Mesenchymal stem cell (in vitro differentiated cells and primary cell): ENCODE measurements around the gene DONSON.

Experiments used
- DNase-seq: peaks from one replicate; pipeline ENCODE4 v3.0.0-alpha.2; 2013
- H2AFZ ChIP-seq: one replicate; pipeline ENCODE4 v1.6.1; 2013; ENCODE audit warnings: low read depth, mild to moderate bottlenecking, control low read depth, inconsistent platforms, low read length, moderate library complexity
- H2AK5ac ChIP-seq: 2 replicates; pipeline ENCODE4 v1.6.1; 2013; ENCODE audit warnings: low read length, moderate library complexity, mild to moderate bottlenecking, inconsistent platforms; ENCODE audit not compliant: severe bottlenecking
- H2BK120ac ChIP-seq: one replicate; pipeline ENCODE4 v1.6.1; 2013; ENCODE audit warnings: low read depth, mild to moderate bottlenecking, inconsistent platforms, low read length, moderate library complexity
- H2BK12ac ChIP-seq, 2 experiments: one replicate each; pipeline ENCODE4 v1.6.1; 2013; ENCODE audit warnings: inconsistent platforms in 2 of 2, low read length in 2 of 2, mild to moderate bottlenecking in 2 of 2, moderate library complexity in 2 of 2, control low read depth in 1 of 2
- H2BK15ac ChIP-seq: one replicate; pipeline ENCODE4 v1.6.1; 2013; ENCODE audit warnings: mild to moderate bottlenecking, low read depth, inconsistent platforms; ENCODE audit not compliant: poor library complexity, severe bottlenecking
- H2BK5ac ChIP-seq: 2 replicates; pipeline ENCODE4 v1.6.1; 2013; ENCODE audit warnings: low read depth, mild to moderate bottlenecking, low read length, control low read depth, inconsistent platforms; ENCODE audit not compliant: poor library complexity, severe bottlenecking
- H3K14ac ChIP-seq, 2 experiments: one replicate each; pipeline ENCODE4 v1.6.1; 2013; ENCODE audit warnings: inconsistent platforms in 2 of 2, low read length in 2 of 2, control low read depth in 1 of 2, mild to moderate bottlenecking in 1 of 2, moderate library complexity in 1 of 2
- H3K18ac ChIP-seq, 2 experiments: one replicate each; pipeline ENCODE4 v1.6.1; 2013; ENCODE audit warnings: inconsistent platforms in 2 of 2, low read length in 2 of 2, control low read depth in 1 of 2, low read depth in 1 of 2, mild to moderate bottlenecking in 1 of 2
- H3K23ac ChIP-seq, 2 experiments: one replicate each; pipeline ENCODE4 v1.6.1; 2013; ENCODE audit warnings: inconsistent platforms in 2 of 2, low read length in 2 of 2, mild to moderate bottlenecking in 2 of 2, moderate library complexity in 2 of 2, control low read depth in 1 of 2
- H3K27ac ChIP-seq: 2 replicates; pipeline ENCODE4 v1.5.1; 2013; ENCODE audit warnings: mild to moderate bottlenecking, moderate library complexity, low read length, control low read depth, inconsistent platforms; ENCODE audit not compliant: poor library complexity, severe bottlenecking
- H3K27me3 ChIP-seq, 2 experiments: 2 replicates each; pipeline versions ENCODE4 v1.6.1 to v1.7.0; 2013; ENCODE audit warnings: low read length in 2 of 2, mild to moderate bottlenecking in 2 of 2, moderate library complexity in 2 of 2, control low read depth in 1 of 2, inconsistent platforms in 1 of 2; ENCODE audit not compliant: control insufficient read depth in 1 of 2, insufficient read depth in 1 of 2
- H3K36me3 ChIP-seq, 2 experiments: 2 replicates each; pipeline versions ENCODE4 v1.6.1 to v1.7.0; 2013; ENCODE audit warnings: low read length in 2 of 2, control low read depth in 1 of 2, inconsistent platforms in 1 of 2, low read depth in 1 of 2, mild to moderate bottlenecking in 1 of 2; ENCODE audit not compliant: insufficient read depth in 2 of 2, control insufficient read depth in 1 of 2
- H3K4ac ChIP-seq, 2 experiments: one replicate each; pipeline ENCODE4 v1.6.1; 2013; ENCODE audit warnings: inconsistent platforms in 2 of 2, low read length in 2 of 2, mild to moderate bottlenecking in 2 of 2, moderate library complexity in 2 of 2, control low read depth in 1 of 2, low read depth in 1 of 2
- H3K4me1 ChIP-seq: 2 replicates; pipeline ENCODE4 v1.6.1; 2013; ENCODE audit warnings: low read depth, low read length, control low read depth; ENCODE audit not compliant: control insufficient read depth, insufficient read depth
- H3K4me2 ChIP-seq: 2 replicates; pipeline ENCODE4 v1.6.1; 2013; ENCODE audit warnings: low read length, mild to moderate bottlenecking, inconsistent platforms; ENCODE audit not compliant: poor library complexity, severe bottlenecking
- H3K4me3 ChIP-seq, 2 experiments: 2 replicates each; pipeline versions ENCODE4 v1.5.1 to v1.7.0; 2013; ENCODE audit warnings: low read length in 2 of 2, mild to moderate bottlenecking in 2 of 2, control low read depth in 1 of 2, low read depth in 1 of 2; ENCODE audit not compliant: insufficient read depth in 1 of 2
- H3K79me1 ChIP-seq: replicated peaks from 2 replicates; pipeline ENCODE4 v1.6.1; 2013; ENCODE audit warnings: mild to moderate bottlenecking, control low read depth, low read length, inconsistent platforms; ENCODE audit not compliant: poor library complexity, severe bottlenecking
- H3K9ac ChIP-seq: 2 replicates; pipeline ENCODE4 v1.7.0; 2013; ENCODE audit warnings: mild to moderate bottlenecking, low read length, moderate library complexity
- H3K9me3 ChIP-seq: 2 replicates; pipeline ENCODE4 v1.7.0; 2013; ENCODE audit warnings: mild to moderate bottlenecking, low read length; ENCODE audit not compliant: control insufficient read depth
- H4K8ac ChIP-seq: one replicate; pipeline ENCODE4 v1.6.1; 2013; ENCODE audit warnings: inconsistent platforms, mild to moderate bottlenecking, low read length, moderate library complexity
- H4K91ac ChIP-seq: one replicate; pipeline ENCODE4 v1.6.1; 2013; ENCODE audit warnings: mild to moderate bottlenecking, low read length, inconsistent platforms
- WGBS: methylation state at CpG from one replicate; pipeline ENCODE4 v1.1.7; 2013; ENCODE audit warnings: mixed read lengths; 5-methylcytosine and 5-hydroxymethylcytosine counted together

The DONSON gene

DNA sequence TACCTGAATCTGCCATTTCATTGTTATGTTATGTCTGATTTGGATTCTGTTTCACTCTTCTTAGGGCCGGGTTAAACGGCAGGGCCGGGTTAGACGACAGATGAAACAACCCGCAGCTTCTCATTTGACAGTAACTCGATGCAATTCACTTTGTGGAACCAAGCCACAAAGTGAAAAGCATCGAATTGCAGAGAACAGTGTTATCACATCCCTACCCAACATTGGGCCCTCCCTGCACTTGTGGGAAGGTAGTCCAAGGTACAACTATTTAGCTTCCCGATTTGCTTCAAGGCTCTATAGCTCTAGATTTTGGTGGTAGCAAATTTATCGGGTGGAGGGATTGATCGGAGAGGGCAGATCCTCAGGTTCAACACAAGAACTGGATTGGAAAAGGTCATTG is 28.7 kb downstream of the DONSON start:
- H2AK5ac ChIP-seq = no peak overlapping the region
- H2AFZ ChIP-seq = no peak overlapping the region
- no peaks in the 10 kb centered on the region for H3K4me1 ChIP-seq
- no peak overlapping the region for H3K27ac ChIP-seq
- H3K4me2 ChIP-seq = no peak overlapping the region
- H3K9me3 ChIP-seq = no peaks in the 10 kb centered on the region
- no peak overlapping the region for H3K9ac ChIP-seq
- no peak overlapping the region for H2BK5ac ChIP-seq
- peaks cover 19 to 96% of the 10 kb centered on the region in 2 experiments for H3K36me3 ChIP-seq
- no peak overlapping the region for H2BK15ac ChIP-seq
- peak overlapping the region; percentile 19 for H4K8ac ChIP-seq
- no peak overlapping the region for H2BK12ac ChIP-seq
- peaks cover 6% of the 10 kb centered on the region for H3K79me1 ChIP-seq
- H3K14ac ChIP-seq = no peak overlapping the region
- DNase-seq = no peak
- no peak overlapping the region for H2BK120ac ChIP-seq
- H4K91ac ChIP-seq = peak overlapping the region; percentile 25
- H3K27me3 ChIP-seq = no peaks in the 10 kb centered on the region
- H3K4me3 ChIP-seq = no peak overlapping the region
- 98% methylated on average over 10 of the region's 10 CpGs for WGBS
- H3K23ac ChIP-seq = no peak overlapping the region
- H3K4ac ChIP-seq = no peak overlapping the region
- no peak overlapping the region for H3K18ac ChIP-seq

GRCh38 chr21:33558777-33559421 is 29.6 kb downstream of the DONSON start:
- Histone ChIP-seq H3K14ac (no peak overlapping the region), H3K27ac (no peak overlapping the region), H2BK12ac (no peak overlapping the region), H3K4me1 (no peaks in the 10 kb centered on the region), H3K18ac (no peak overlapping the region), H3K4me2 (no peak overlapping the region), H2AK5ac (no peak overlapping the region), H3K27me3 (no peaks in the 10 kb centered on the region), H4K91ac (no peak overlapping the region), H3K9me3 (no peaks in the 10 kb centered on the region), H3K9ac (no peak overlapping the region), H2BK120ac (no peak overlapping the region), H3K4me3 (no peak overlapping the region), H2BK5ac (no peak overlapping the region), H3K23ac (no peak overlapping the region), H3K4ac (no peak overlapping the region), H2AFZ (no peak overlapping the region), H2BK15ac (no peak overlapping the region), H3K36me3 (peaks cover 20 to 97% of the 10 kb centered on the region in 2 experiments), H4K8ac (no peak overlapping the region), H3K79me1 (peaks cover 6% of the 10 kb centered on the region)
- DNase-seq = peak; percentile 48
- 50% methylated on average over 1 of the region's 4 CpGs for WGBS

GRCh38 chr21:33557447-33557846 is 31.0 kb downstream of the DONSON start:
- Histone ChIP-seq H4K8ac (no peak overlapping the region), H3K36me3 (peaks cover 30 to 97% of the 10 kb centered on the region in 2 experiments), H2AK5ac (no peak overlapping the region), H3K9ac (no peak overlapping the region), H3K4me1 (no peaks in the 10 kb centered on the region), H3K23ac (no peak overlapping the region), H3K27me3 (no peaks in the 10 kb centered on the region), H3K4me2 (no peak overlapping the region), H3K9me3 (no peaks in the 10 kb centered on the region), H2BK5ac (no peak overlapping the region), H3K27ac (no peak overlapping the region), H2BK12ac (no peak overlapping the region), H2AFZ (no peak overlapping the region), H3K4me3 (no peak overlapping the region), H4K91ac (no peak overlapping the region), H3K18ac (no peak overlapping the region), H3K79me1 (peaks cover 6% of the 10 kb centered on the region), H3K4ac (no peak overlapping the region), H3K14ac (no peak overlapping the region), H2BK15ac (no peak overlapping the region), H2BK120ac (no peak overlapping the region)
- no peak for DNase-seq
- 98% methylated on average over 17 of the region's 19 CpGs for WGBS

GRCh38 chr21:33554982-33555344 is 33.5 kb downstream of the DONSON start:
- no peak overlapping the region for H3K14ac ChIP-seq
- no peaks in the 10 kb centered on the region for H3K9me3 ChIP-seq
- H3K18ac ChIP-seq = no peak overlapping the region
- H3K4me1 ChIP-seq = peaks cover 4% of the 10 kb centered on the region
- no peak overlapping the region for H2BK5ac ChIP-seq
- no peak overlapping the region for H3K4me3 ChIP-seq
- no peak overlapping the region for H2AFZ ChIP-seq
- H3K27me3 ChIP-seq = no peaks in the 10 kb centered on the region
- H4K91ac ChIP-seq = no peak overlapping the region
- H2BK12ac ChIP-seq = no peak overlapping the region
- no peak overlapping the region for H2BK120ac ChIP-seq
- H2BK15ac ChIP-seq = no peak overlapping the region
- H4K8ac ChIP-seq = no peak overlapping the region
- H3K27ac ChIP-seq = no peak overlapping the region
- no peak overlapping the region for H3K23ac ChIP-seq
- no peak overlapping the region for H3K4ac ChIP-seq
- peaks cover 54 to 97% of the 10 kb centered on the region in 2 experiments for H3K36me3 ChIP-seq
- no peak overlapping the region for H3K9ac ChIP-seq
- no peak overlapping the region for H3K4me2 ChIP-seq
- H2AK5ac ChIP-seq = no peak overlapping the region
- WGBS = 98% methylated on average over 32 of the region's 32 CpGs
- peaks cover 4% of the 10 kb centered on the region for H3K79me1 ChIP-seq
- DNase-seq = no peak
